SHP77 (cell line): ENCODE data around the gene BRMS1L.

Source experiments
- DNase-seq, 2 experiments: peaks; one replicate each; lab custom pipeline; 2025; lab: John Stamatoyannopoulos, UW

The BRMS1L gene

GRCh38 chr14:35865611-35866324, 39.6 kb downstream of the BRMS1L start:
- no peak for DNase-seq

GRCh38 chr14:35866595-35867279, 40.6 kb downstream of the BRMS1L start:
- no peak for DNase-seq

GRCh38 chr14:35867280-35867629, 41.1 kb downstream of the BRMS1L start:
- DNase-seq, result no peak

GRCh38 chr14:35875296-35875695, 49.2 kb downstream of the BRMS1L start:
- no peak for DNase-seq

- no peak for DNase-seq
Measured at GRCh38 chr14:35877276-35877675, 51.1 kb downstream of the BRMS1L start.

- DNase-seq, result peak; percentile 8 to 10
Measured at GRCh38 chr14:35878272-35879150, 52.4 kb downstream of the BRMS1L start.

- DNase-seq, result peak in 1 of 2 experiments; percentile 5
Measured at GRCh38 chr14:35879151-35879648, 53.1 kb downstream of the BRMS1L start.

GRCh38 chr14:35879654-35880249, 53.6 kb downstream of the BRMS1L start:
- DNase-seq, result peak; percentile 7 to 36

- DNase-seq, result no peak
Measured at GRCh38 chr14:35881280-35881679, 55.1 kb downstream of the BRMS1L start.

GRCh38 chr14:35883677-35884293, 57.6 kb downstream of the BRMS1L start:
- DNase-seq, result peak; percentile 28 to 64

- no peak for DNase-seq
Measured at GRCh38 chr14:35890308-35890707, 64.2 kb downstream of the BRMS1L start.

- DNase-seq, result no peak
Measured at GRCh38 chr14:35895256-35895655, 69.1 kb downstream of the BRMS1L start.

- peak; percentile 49 to 59 for DNase-seq
Measured at GRCh38 chr14:35897616-35898111, 71.5 kb downstream of the BRMS1L start.

- DNase-seq, result peak in 1 of 2 experiments; percentile 23
Measured at GRCh38 chr14:35898217-35898775, 72.2 kb downstream of the BRMS1L start.

- DNase-seq, result no peak
Measured at GRCh38 chr14:35900741-35901140, 74.6 kb downstream of the BRMS1L start.

- DNase-seq, result no peak
Measured at GRCh38 chr14:35909665-35910064, 83.5 kb downstream of the BRMS1L start.

- no peak for DNase-seq
Measured at GRCh38 chr14:35910191-35910590, 84.1 kb downstream of the BRMS1L start.

- DNase-seq, result no peak
Measured at GRCh38 chr14:35911097-35911496, 85.0 kb downstream of the BRMS1L start.

GRCh38 chr14:35915185-35915584, 89.0 kb downstream of the BRMS1L start:
- DNase-seq, result no peak

- DNase-seq, result no peak
Measured at GRCh38 chr14:35915775-35916174, 89.6 kb downstream of the BRMS1L start.
